Esophagus squamous epithelium (tissue), 4 donors: Measurements from ENCODE around the gene HOOK2.

ENCODE experiments used
- POLR2A ChIP-seq, 4 donors: fragments of 450-650 bp; IDR thresholded peaks; one replicate each; pipeline ENCODE4 v1.6.1; 2017; ENCODE audit warnings: antibody characterized with exemption in 4 of 4, mild to moderate bottlenecking in 4 of 4, moderate library complexity in 3 of 4
- TF ChIP-seq, protein P1 (sequence below), 6 experiments: fragments of 450-650 bp in 4 of 6; fragments of 200-600 bp in 2 of 6; sonication (generic) in 2 of 6; IDR thresholded peaks; one replicate each; pipeline ENCODE4 v1.5.1; 2016 to 2019; ENCODE audit warnings: antibody characterized with exemption in 6 of 6, mild to moderate bottlenecking in 4 of 6, moderate library complexity in 4 of 6

DNA sequence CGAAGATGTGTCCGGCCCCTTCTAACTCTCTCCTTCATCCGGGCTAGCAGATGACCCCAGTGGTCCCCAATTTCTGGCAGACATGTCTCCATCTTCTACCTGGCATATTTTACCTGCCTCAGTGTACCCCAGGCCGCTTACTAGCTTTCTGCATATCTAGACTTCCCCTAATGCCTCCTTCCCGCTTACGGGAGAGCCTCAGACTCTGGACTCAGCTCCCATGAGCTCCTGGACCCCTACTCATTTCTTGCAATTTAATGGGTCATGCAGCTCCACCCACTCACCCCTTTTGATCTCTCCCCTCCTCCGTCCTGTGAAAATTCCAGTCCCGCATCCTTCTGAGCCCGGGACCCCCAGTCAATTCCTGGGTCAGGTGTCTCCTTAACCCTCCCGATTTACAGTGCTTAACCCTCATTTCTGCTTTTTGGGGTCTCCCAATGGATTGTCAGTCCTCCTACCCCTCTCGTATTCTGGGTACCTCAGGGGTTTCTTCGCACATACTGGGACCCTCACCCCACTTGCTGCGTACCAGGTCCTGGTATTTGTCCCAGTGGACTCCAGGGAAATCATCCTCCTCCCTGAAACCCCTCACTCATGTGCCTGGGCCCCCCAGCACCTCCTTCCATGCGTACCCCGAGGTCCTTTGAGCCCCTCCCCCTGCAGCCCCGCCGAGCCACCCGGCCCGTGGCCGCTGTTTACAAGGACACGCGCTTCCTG, 15.4 kb upstream of the HOOK2 start:
- TF ChIP-seq, protein P1, sequence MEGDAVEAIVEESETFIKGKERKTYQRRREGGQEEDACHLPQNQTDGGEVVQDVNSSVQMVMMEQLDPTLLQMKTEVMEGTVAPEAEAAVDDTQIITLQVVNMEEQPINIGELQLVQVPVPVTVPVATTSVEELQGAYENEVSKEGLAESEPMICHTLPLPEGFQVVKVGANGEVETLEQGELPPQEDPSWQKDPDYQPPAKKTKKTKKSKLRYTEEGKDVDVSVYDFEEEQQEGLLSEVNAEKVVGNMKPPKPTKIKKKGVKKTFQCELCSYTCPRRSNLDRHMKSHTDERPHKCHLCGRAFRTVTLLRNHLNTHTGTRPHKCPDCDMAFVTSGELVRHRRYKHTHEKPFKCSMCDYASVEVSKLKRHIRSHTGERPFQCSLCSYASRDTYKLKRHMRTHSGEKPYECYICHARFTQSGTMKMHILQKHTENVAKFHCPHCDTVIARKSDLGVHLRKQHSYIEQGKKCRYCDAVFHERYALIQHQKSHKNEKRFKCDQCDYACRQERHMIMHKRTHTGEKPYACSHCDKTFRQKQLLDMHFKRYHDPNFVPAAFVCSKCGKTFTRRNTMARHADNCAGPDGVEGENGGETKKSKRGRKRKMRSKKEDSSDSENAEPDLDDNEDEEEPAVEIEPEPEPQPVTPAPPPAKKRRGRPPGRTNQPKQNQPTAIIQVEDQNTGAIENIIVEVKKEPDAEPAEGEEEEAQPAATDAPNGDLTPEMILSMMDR (IDR thresholded peaks at IDR 0.05) = no peak
- no peak for TF ChIP-seq POLR2A (IDR thresholded peaks at IDR 0.05)
